Right hindlimb (tissue), 1 donor: ENCODE results near the gene TRAF7.
"Not testable (repeated sequence)": the region's sequence is repeated elsewhere in the genome, so short reads cannot be mapped to it uniquely, and the experiment has no call there.

Experiments used
- DNase-seq: peaks from one replicate; pipeline ENCODE4 v3.0.0-alpha.2; 2018

Gene TRAF7

DNA sequence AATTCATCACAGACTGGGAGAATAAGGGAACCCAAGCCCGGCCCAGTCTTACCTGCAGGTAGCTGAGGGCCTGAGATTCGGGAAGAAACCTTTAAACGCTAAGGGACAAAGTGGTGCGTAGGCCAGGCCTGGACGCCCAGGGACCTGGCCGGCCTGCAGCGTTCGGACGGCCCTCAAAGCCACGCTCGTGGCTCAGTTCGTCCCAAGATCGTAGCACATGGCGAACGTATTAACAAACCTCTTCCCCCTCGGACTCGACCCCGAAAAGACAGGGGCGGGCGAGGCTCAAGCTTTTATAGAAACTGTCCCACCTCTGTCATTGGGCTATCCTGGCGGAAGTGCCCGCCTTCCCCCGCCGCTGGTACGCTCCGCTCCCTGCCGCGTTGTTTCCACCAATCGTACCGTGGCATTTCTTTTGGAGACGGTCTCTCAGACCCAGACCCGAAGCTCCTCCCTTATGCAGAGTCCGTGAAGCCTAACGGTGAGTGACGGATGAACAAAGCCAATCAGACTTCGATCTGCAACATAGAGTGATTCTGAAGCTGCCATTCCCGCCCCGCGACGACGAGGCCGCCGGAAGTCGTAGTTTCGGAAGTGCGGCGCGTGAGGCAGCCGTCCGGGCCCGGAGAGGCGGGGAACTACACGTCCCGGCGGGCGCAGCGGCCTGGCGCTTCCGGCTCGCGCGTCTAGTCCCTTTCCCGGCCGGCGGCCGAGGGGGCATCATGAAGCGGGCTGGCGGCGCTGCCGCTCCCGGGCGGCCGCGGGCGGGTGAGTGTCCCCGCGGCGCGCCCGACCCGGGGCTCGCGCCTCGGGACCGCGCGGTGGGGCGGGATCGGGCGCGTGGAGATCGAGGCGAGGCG lies at the start of gene TRAF7:
Gene TRAF7, plus strand, starts transcription at position 692 of the 860 bp plus-strand sequence. CDS start 8,139 bp downstream, outside the sequence.
- peak; percentile 100 for DNase-seq

DNA sequence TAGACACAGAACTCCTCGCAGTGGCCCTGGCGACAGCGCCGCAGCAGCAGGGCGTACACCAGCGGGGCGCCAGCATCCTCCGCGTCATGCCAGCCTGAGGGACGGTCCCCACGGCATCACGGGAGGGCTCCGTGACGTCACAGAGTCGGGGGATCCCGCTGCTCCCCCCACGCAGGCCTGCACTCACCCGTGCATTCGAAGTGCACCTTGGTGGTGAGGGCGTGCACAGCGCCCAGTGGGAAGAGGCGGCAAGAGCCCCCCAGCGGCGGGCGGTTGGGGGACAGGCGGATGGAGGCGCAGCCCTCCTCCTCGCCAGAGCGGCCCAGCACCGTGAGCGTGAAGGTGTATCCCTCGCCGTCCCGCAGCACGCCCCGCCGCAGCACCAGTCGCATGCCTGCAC lies 49.4 kb upstream of the TRAF7 start:
- DNase-seq, result not testable (repeated sequence)

DNA sequence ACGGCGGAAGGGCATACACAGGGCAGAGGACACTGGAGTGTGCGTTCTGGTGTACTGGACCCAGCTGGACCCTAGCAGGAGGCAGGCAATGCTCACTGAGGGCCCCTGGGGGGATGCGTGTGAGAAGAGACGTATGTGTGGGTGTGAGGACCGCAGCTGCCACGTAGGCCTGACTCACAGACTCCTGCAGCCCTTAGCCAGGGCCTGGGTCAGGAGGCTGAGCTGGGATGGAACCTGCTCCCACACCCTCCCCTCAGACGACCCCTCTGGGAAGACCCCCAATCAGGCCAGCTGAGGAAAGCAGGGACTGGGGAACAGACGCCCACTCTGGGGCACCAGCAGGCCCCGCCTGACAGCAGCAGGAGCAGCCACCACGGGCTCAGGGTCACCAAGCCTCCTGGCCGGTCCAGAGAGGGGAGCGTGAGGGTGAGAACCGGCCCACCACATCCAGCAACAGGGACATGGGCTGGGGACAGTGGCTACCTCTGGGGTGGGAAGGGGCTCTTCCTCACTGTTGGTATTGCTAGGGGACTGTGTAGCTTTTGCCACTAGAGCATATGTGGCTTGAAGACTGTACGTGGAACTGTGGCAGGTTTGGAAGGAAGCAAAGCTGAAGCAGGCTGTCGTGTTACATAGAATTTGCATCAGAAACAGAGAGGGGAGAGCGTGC lies 48.3 kb upstream of the TRAF7 start:
- DNase-seq, result not testable (repeated sequence)

DNA sequence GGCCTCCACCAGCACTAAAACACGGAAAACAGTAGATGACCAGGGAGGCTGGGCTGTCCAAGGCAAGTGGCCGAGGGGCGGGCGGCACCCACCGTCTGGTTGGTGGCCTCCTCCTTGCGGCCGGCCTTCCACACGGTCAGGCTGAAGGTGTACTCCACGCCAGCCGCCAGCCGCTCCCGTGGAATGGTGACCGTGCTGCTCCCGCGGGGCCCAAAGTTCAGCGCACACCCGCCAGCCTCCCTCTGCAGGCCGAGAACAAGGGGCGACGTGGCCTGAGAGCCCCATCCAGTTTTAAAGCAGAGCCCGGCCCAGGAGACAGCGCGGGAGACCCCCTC lies 47.8 kb upstream of the TRAF7 start:
- DNase-seq, result not testable (repeated sequence)

DNA sequence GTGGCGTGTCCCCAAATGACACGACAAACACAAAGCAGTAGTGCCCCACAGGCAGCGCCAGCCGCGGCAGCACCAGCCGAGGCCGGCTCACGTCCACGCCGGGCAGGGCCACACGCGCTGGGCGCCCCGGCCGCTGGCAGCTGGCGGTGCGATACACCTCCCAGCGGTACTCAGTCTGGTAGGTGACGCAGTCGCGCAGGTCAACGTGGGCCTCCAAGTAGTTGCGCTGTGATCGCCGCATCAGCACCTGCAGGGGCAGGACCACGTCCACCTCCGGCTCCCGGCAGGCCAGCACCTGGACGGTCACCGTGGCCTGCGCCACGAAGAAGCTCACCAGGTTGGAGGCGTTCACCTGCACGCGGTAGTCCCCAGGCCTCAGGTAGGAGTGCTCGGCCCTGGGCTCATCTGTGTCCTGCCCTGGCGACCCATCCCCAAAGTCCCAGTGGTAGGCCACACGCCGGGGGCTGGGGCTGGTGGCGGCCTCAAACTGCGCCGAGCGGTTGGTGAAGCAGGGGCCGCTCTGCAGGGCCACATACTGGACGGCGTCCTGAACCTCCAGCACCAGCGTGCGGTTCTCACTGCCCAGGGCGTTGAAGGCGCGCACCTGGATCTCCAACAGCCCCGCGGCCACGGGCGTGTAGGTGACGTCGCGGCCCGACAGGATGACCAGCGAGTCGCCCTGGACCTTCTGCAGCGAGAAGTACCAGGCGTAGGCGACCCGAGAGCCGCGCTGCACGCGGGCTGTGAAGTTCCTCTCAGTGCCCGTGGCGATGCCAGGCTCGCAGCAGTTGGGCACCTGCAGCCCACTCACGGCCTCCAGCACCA lies 46.9 kb upstream of the TRAF7 start:
- not testable (repeated sequence) for DNase-seq

DNA sequence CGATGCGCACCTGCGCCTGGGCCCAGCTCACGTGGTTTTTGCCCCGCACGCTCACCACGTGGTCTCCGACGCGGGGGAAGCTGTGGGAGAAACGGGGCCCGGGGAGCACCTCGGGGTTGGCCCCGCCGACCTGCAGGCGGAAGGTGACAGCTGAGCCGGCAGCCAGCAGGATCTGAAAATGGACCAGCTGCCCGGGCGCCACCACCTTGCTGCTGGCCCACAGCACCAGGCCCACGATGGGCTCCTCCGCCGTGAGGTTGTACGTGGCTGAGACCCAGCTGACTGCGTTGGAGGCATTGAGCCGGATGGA lies 46.4 kb upstream of the TRAF7 start:
- DNase-seq, result not testable (repeated sequence)

DNA sequence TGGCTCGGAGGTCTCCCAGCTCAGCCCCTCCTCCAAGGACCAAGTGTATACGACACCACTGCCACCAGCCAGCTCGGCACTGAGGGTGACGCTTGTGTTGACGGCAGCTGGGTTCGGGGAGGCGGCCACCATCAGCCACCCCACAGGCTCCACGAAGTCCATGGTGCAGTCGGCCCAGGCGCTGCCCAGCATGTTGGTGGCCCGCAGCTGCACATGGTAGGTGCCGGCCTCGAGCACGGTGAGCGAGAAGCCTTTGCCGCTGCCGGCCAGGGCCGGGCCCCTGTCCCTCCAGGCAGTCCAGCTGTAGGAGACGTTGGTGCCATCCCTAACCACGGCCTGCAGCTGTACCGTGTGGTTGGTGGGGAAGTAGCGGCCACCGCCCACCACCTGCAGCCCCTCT lies 45.7 kb upstream of the TRAF7 start:
- not testable (repeated sequence) for DNase-seq

DNA sequence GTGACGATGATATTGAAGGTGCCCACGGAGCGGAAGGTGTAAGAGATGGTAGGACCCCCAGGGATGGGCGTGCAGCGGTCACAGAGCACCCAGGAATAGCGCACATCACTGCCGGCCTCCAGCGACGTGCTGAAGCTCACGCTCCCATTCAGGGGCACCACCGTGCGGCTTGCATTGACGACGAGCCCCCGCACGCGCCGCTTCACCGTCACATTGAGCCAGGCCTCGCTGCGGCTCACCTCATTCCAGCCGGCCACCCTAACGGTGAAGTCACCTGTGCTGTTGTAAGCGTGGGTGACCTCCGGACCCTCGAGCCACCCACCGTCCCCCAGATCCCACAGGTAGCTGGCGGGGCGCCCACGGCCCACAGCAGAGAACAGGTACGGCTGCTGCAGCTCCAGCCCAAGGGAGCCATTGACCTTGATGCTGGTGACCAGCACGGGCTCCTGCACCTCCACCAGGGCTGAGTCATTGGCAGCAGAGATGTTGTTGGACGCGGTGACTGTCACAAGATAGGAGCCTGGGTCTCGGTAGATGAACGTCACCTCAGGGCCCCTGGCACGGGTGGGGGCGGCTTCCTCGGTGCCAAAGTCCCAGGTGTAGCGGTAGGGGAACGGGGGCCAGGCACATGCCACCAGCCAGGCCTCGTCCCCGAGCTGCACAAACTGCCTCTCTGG lies 45.1 kb upstream of the TRAF7 start:
- not testable (repeated sequence) for DNase-seq

DNA sequence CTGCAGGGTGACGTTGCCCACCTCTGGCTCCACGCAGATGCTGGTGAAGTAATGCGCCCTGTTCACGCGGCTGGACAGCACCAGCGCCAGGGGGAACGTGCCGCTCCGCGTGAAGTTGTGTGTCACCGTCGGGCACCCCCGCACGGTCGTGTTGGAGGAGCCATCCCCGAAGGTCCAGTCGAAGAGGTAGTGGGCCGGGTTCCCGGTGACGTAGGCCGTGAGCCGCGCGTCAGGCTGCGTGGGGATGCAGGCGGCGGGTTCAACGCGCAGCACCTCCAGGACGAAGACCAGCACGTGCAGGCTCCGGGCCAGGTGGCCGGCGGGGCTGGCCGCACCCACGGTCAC lies 44.6 kb upstream of the TRAF7 start:
- not testable (repeated sequence) for DNase-seq

DNA sequence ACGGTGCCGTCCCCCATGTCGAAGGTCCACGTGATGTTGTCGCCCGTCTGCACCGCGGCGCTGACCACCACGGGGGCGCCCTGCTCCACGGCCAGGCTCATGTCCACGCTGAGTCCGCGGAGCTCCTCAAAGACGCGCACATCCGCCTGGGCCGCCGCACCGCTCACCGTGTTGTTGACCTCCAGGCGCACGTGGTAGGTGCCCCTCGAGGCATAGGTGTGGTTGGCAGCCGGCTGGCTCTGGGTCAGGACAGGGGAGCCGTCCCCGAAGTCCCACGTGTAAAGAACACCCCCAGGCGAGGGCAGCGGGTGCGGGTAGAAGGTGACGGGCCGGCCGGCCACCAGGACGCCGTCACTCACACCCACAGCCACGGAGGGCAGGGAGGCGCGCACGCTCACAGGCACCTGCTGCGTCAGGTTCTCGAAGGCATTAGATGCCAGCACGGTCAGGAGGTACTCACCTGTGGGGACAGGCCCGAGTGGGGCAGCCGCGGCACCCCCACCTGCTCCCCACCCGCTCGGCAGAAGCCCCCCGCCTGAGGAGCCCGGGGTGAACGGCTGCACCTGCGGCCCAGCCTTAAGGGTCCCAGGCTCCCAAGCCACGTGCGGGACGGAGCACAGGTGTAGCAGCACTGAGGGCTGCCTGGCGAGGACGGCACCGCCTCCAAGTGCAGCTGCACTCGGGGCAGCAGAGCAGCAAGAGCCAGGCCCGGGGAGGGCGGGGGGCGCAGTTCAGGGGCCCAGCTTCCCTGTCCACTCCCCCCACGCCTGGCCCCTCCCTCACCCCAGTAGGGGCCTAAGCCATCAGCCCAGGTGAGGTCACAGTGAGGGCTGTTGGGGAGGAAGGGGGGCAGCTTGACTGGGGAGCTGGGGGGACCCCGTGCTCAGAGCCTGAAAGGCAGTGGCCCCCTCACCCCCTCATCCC lies 43.9 kb upstream of the TRAF7 start:
- not testable (repeated sequence) for DNase-seq

DNA sequence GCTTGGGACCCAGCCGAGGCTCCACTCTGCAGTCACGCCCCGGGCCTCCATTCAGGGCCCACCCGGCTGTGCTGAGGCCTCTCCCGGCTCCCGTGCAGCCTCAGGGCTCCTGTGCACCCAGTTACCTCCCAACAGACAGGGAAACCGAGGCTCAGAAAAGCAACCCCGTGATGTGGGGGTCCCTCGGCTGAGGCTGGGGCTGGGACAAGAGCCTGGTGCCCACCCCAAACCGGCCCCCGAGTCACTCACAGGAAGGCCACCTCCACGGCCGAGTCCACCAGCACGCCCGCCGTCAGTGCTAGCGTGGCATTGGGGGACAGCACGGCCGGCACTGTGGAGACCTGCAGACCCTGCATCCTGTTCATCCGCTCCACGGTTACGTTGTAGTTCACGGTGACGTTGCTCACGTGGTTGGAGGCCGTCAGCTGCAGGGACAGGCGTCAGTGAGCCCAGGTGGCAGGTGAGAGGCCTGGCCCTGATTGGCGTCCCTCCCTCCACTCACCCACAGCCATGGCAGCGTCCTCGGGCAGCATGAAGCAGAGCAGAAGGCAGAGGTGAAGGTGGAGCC lies 43.0 kb upstream of the TRAF7 start:
- DNase-seq, result not testable (repeated sequence)

DNA sequence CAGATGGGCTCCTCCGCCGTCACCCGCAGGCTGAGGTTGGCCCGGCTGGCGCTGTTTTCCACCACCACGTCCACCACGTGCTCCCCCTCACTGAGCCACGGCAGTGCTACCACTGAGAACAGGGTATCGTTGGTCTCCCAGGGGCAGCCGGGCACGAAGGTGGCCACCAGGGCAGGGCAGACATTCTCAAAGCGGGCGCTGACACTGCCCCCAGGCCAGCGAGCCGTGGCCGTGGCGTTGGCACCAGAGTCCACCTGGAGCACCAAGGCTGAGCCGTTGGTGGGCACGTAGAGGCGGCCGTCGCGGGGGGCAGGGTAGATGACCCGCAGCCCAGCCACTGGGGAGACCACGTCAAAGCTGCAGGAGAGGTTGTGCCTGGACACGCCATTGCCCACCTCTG lies 41.4 kb upstream of the TRAF7 start:
- not testable (repeated sequence) for DNase-seq

DNA sequence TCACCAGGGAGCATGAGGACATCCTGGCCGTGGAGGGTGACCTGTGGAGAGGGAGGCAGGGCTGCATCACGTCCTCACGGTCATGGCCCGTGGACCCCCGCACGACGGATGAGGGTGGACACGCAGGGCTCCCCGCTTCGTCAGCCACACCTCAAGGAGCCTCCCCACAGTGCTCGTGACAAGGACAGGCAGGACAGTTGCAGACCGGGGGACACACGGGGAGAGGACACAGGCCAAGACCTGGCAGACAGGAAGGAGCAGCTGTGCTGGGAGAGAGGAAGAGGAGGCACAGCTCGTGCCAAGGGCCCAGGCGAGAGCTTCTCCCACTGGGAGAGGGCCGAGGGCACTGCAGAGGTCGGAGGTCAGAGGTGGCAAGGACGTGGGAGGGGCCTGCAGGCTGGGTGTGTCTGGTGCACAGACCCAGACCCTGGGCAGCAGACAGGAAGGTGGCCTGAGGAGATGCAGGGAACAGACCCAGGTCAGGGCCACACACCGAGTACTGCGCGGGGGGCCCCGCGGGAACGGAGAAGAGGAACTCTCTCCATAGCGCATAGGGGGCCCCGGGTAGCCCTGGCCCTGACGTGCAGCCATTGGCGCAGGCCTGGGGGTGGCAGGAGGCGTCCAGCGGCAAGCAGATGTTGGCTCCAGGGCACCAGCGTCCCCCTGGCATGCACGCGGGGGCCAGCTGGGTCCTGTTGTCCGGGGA lies 40.5 kb upstream of the TRAF7 start:
- not testable (repeated sequence) for DNase-seq

DNA sequence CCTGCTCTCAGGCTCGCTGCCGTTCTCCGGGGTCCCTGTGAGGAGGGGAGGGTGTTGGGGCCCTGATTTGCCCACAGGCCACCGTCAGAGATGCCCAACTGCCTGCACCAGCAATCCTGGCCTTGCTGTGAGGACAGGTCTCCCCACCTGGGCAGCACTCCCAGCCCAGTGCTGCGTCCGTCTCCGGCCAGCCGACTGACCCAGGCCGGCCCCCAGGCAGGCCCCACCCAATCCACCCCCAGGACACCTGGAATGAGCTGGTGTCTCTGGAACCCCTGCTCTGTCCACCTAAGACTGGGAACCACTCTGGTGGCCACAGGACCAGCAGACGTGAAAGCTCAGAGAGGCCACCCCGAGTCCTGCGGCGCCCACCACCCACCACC lies 40.0 kb upstream of the TRAF7 start:
- no peak for DNase-seq

DNA sequence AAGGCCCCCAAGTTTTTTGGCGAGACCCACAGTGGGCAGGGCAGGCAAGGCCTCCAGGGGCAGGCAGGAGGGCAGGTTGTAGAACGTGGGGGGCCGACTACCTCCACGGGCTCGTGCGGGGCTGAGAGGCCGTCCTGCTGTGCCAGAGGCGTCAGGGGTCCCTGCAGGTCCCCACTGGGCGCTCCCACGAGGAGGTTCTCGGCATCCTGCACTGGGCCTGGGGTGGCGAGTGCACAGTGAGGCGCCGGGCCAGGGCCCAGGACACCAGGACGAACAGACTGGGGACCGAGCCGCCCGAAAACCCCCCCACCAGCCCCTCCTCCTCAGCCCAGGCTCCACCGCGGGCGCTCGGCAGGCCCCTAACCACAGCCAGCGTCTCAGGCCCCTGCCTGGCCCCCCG lies 39.2 kb upstream of the TRAF7 start:
- DNase-seq, result not testable (repeated sequence)

DNA sequence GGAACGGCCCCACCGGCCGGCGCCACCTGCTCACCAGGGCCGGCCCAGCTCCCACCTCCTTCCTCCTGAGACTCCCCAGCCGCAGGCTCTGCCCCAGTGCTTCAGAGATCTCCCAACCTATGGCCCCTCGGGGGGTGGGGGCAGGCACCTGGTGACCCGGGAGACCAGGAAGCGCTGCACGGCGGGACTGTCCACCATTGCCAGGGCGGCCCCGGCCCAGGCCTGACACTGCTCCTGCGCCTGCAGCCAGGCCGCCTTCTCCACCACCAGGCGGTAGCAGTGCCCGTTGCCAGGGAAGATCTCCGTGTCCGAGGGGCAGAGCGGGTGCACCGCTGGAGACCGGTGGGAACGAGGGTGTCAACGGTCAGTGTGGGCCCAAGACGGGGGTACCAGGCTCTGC lies 38.2 kb upstream of the TRAF7 start:
- not testable (repeated sequence) for DNase-seq

DNA sequence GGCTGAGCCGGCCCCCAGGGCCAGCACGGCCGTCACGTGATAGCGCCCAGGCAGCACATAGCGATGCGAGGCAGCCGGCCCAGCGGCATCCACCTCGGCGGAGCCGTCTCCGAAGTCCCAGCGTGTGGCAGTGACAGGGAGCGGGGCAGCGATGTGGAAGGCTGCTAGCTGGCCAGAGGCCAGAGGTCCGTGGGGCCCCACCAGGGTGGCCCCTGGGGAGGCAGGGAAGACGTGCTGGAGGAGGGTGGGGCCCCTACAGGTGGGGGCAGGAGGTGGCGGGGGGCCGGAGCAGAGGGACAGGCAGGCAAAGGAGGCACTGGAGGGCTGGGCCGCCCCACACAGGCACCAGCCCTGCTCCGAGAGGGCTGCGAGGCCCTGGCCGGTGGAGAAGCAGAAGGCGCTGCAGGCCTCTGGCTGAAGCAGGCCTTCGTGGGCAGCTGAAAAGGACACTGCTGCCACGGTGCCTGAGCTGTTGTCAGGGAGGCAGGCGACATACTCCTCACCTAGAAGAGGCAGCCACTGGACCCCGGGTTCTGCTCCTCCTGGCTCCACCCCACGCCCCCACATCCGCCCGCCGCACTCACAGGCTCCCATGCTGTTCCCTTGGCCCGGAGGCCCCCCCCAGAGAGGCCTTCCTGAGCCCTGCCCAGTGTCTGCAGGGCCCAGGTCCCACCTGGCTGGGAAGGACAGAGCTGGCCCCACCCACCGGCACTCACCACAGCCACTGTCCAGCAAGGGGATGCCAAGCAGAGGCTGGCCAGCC lies 37.4 kb upstream of the TRAF7 start:
- not testable (repeated sequence) for DNase-seq

DNA sequence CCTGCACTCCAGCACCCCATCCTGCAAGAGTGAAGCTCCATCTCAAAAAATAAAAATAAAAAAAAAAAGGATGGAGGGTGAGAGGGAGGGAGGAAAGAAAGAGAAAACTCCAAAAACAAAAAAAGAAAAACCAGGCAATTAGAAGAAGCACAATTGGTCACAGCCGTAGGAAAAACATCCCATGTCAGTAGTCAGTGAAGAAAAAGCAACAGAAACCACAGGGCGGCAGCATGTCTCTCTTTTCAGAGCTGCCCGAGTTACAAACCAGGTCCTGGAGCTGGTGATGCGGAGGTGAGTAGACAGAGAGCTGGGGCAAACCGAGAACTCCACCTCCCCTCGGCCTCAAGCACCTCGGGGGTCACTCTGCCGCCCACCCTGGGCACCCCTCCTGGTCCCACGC lies 34.3 kb upstream of the TRAF7 start:
- DNase-seq, result peak; percentile 71

DNA sequence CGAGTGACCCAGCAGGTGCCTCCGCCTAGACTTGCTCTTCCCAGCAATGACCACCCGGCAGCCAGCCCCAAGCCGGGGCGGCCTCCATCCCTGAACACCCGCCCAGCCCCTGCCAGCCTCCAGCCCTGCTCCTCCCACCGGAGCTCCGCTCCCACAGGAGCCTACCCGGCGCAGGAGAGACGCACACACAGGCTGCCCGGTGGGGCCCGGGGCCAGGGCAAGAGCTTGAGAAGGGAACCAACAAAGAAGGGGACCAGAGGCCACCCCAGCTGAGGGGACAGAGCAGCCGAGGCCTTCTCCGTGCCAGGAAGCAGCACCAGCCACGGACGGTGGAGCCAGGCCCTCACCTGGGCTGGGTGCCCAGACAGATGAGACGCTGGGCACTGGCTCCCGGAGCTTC lies 33.7 kb upstream of the TRAF7 start:
- DNase-seq, result no peak

DNA sequence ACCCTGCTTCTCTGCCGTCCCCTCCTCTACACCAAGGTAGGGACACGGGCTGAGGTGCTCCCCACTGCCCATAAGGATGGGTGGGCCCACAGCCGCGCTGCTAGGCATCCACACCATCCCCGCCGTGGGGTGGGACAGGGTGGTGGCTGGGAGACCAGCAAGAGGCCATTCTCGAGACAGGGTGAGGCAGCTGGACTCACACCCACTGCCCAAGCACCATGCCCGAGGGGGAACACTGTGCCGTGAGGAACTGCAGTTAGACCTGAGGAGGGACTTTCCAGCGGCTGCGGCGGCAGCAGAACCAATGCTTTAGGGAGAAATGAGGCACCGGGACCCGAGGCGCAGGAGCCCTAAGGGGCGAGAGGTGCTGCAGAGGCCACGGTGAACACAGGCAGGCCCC lies 33.2 kb upstream of the TRAF7 start:
- DNase-seq, result no peak
